DOHH2 (cell line): Measurements from ENCODE around the gene BNC1.

Experiments
- EZH2phosphoT487 ChIP-seq: fragments of 200-600 bp; sonication (generic); IDR thresholded peaks from 2 replicates; pipeline ENCODE4 v1.6.1; 2017; ENCODE audit warnings: borderline replicate concordance, mild to moderate bottlenecking, antibody characterized with exemption, low read length, moderate library complexity, mixed read lengths
- TF ChIP-seq, protein P1 (sequence below): fragments of 200-600 bp; sonication (generic); IDR thresholded peaks from one replicate; pipeline ENCODE4 v1.5.1; 2014; ENCODE audit warnings: antibody characterized with exemption, mild to moderate bottlenecking, low read depth, low read length; ENCODE audit not compliant: poor library complexity, severe bottlenecking

DNA sequence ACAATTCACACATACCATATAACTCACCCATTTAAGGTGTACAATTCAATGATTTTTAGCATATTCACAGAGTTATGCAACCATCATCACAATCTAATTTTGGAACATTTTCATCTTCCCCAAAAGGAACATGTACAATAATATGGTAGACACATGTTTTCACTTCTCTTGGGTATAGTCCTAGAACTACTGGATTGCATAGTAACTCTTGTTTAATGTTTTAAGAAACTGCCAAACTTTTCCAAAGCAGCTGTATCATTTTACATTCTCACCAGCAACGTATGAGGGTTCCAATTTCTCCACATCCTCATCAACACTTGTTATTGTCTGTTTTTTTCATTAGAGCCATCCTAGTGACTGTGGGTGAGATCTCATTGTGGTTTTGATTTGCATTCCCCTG is 14.3 kb downstream of the BNC1 start:
- TF ChIP-seq, protein P1, sequence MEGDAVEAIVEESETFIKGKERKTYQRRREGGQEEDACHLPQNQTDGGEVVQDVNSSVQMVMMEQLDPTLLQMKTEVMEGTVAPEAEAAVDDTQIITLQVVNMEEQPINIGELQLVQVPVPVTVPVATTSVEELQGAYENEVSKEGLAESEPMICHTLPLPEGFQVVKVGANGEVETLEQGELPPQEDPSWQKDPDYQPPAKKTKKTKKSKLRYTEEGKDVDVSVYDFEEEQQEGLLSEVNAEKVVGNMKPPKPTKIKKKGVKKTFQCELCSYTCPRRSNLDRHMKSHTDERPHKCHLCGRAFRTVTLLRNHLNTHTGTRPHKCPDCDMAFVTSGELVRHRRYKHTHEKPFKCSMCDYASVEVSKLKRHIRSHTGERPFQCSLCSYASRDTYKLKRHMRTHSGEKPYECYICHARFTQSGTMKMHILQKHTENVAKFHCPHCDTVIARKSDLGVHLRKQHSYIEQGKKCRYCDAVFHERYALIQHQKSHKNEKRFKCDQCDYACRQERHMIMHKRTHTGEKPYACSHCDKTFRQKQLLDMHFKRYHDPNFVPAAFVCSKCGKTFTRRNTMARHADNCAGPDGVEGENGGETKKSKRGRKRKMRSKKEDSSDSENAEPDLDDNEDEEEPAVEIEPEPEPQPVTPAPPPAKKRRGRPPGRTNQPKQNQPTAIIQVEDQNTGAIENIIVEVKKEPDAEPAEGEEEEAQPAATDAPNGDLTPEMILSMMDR = no peak
- TF ChIP-seq EZH2phosphoT487 = no peak
